CD14-positive monocyte (primary cell): Measurements from ENCODE around the gene EIF4A3. TPM values are rescaled to one million over a fixed set of nuclear protein-coding genes. Genes with fewer than 3 reads are reported as not detected.

Experiments used
- DNase-seq, 3 donors: peaks; one replicate each; pipeline ENCODE4 v3.0.0-alpha.2; 2011 to 2022
- H2AFZ ChIP-seq: 2 replicates; pipeline ENCODE4 v1.6.0; 2012; ENCODE audit warnings: mild to moderate bottlenecking, low read depth, low read length, inconsistent platforms; ENCODE audit not compliant: insufficient read depth, poor library complexity, severe bottlenecking
- H3K27ac ChIP-seq, 2 donors: 1 replicate in 1 of 2; 2 replicates in 1 of 2; pipeline ENCODE4 v1.5.1; 2012 to 2013; ENCODE audit warnings: low read length in 2 of 2, control low read depth in 1 of 2, inconsistent platforms in 1 of 2, low read depth in 1 of 2, mild to moderate bottlenecking in 1 of 2
- H3K27me3 ChIP-seq, 2 donors: one replicate each; pipeline versions ENCODE4 v1.6.0 to v1.6.1; 2011 to 2013; ENCODE audit warnings: low read length in 2 of 2; ENCODE audit not compliant: control insufficient read depth in 2 of 2, insufficient read depth in 2 of 2
- H3K36me3 ChIP-seq, 2 donors: replicated peaks in 1 of 2; 1 replicate in 1 of 2; 2 replicates in 1 of 2; pipeline versions ENCODE4 v1.5.1 to v1.6.1; 2012 to 2013; ENCODE audit warnings: low read length in 2 of 2, control low read depth in 1 of 2, inconsistent platforms in 1 of 2, mild to moderate bottlenecking in 1 of 2; ENCODE audit not compliant: insufficient read depth in 2 of 2, control insufficient read depth in 1 of 2
- H3K4me1 ChIP-seq, 2 donors: 1 replicate in 1 of 2; 2 replicates in 1 of 2; pipeline versions ENCODE4 v1.5.1 to v1.6.1; 2012 to 2013; ENCODE audit warnings: low read length in 2 of 2, control low read depth in 1 of 2, inconsistent platforms in 1 of 2, mild to moderate bottlenecking in 1 of 2, moderate library complexity in 1 of 2; ENCODE audit not compliant: insufficient read depth in 2 of 2, control insufficient read depth in 1 of 2
- H3K4me2 ChIP-seq: replicated peaks from 2 replicates; pipeline ENCODE3; 2012; ENCODE audit warnings: low read length, moderate library complexity, mild to moderate bottlenecking; ENCODE audit not compliant: poor library complexity, severe bottlenecking; ENCODE audit errors: extremely low read depth
- H3K4me3 ChIP-seq, 3 experiments: fragments of 200-600 bp in 1 of 3; sonication (generic) in 1 of 3; replicated peaks in 1 of 3; 1 replicate in 2 of 3; 2 replicates in 1 of 3; pipeline ENCODE4 v1.5.1; 2011 to 2013; ENCODE audit warnings: low read length in 3 of 3, mild to moderate bottlenecking in 3 of 3, control low read depth in 2 of 3, low read depth in 2 of 3, inconsistent platforms in 1 of 3, moderate library complexity in 1 of 3
- H3K79me2 ChIP-seq: 2 replicates; pipeline ENCODE4 v1.6.0; 2012; ENCODE audit warnings: mild to moderate bottlenecking, control low read depth, inconsistent platforms, low read length, moderate library complexity; ENCODE audit not compliant: insufficient read depth
- H3K9ac ChIP-seq: 2 replicates; pipeline ENCODE4 v1.6.0; 2017; ENCODE audit warnings: low read length, mild to moderate bottlenecking; ENCODE audit not compliant: insufficient read depth, poor library complexity, severe bottlenecking
- H3K9me3 ChIP-seq, 2 donors: replicated peaks in 1 of 2; 1 replicate in 1 of 2; 2 replicates in 1 of 2; pipeline versions ENCODE4 v1.5.1 to v1.6.1; 2012 to 2013; ENCODE audit warnings: low read length in 2 of 2, control low read depth in 1 of 2; ENCODE audit not compliant: control insufficient read depth in 1 of 2, insufficient read depth in 1 of 2
- H4K20me1 ChIP-seq: 2 replicates; pipeline ENCODE4 v1.6.0; 2012; ENCODE audit warnings: mild to moderate bottlenecking, low read length, control low read depth, moderate library complexity; ENCODE audit not compliant: insufficient read depth
- H3K27ac Mint-ChIP-seq, 7 donors: one replicate each; pipeline ENCODE4 v1.8.0; 2020; ENCODE audit warnings: mild to moderate bottlenecking in 7 of 7, mixed read lengths in 7 of 7, moderate library complexity in 6 of 7, inconsistent platforms in 2 of 7
- H3K27me3 Mint-ChIP-seq, 3 donors: one replicate each; pipeline ENCODE4 v1.8.0; 2021 to 2022; ENCODE audit warnings: low read depth in 3 of 3, mild to moderate bottlenecking in 3 of 3, mixed read lengths in 3 of 3, moderate library complexity in 3 of 3, inconsistent platforms in 1 of 3
- H3K36me3 Mint-ChIP-seq, 2 donors: one replicate each; pipeline ENCODE4 v1.8.0; 2020; ENCODE audit warnings: mixed read lengths in 2 of 2, inconsistent platforms in 1 of 2, mild to moderate bottlenecking in 1 of 2
- H3K4me1 Mint-ChIP-seq: one replicate; pipeline ENCODE4 v1.8.0; 2020; ENCODE audit warnings: mild to moderate bottlenecking, mixed read lengths
- H3K4me3 Mint-ChIP-seq, 2 donors: one replicate each; pipeline ENCODE4 v1.8.0; 2020; ENCODE audit warnings: mild to moderate bottlenecking in 2 of 2, mixed read lengths in 2 of 2, moderate library complexity in 1 of 2
- H3K9me3 Mint-ChIP-seq, 7 donors: one replicate each; pipeline ENCODE4 v1.8.0; 2020 to 2022; ENCODE audit warnings: mixed read lengths in 7 of 7, mild to moderate bottlenecking in 6 of 7, moderate library complexity in 6 of 7, inconsistent platforms in 2 of 7
- CTCF ChIP-seq: fragments of 200-600 bp; IDR thresholded peaks from one replicate; pipeline ENCODE4 v1.8.0; 2022; ENCODE audit warnings: antibody characterized with exemption, mild to moderate bottlenecking
- WGBS: methylation state at CpG from one replicate; pipeline ENCODE4 v1.1.5; 2013; ENCODE audit warnings: missing lambda C conversion rate; ENCODE audit not compliant: insufficient coverage; 5-methylcytosine and 5-hydroxymethylcytosine counted together
- intact Hi-C, 2 donors: fragments of 100-400 bp; cut with micrococcal nuclease; formaldehyde crosslinking; loops; one replicate each; pipeline versions ENCODE4 v1.15.0 to v1.15.1; 2023
- polyA plus RNA-seq, 3 donors: library from polyadenylated mRNA; depleted of rRNA in 1 of 3; unstranded in 2 of 3; stranded (reverse) in 1 of 3; fragments of 300-500 nt in 2 of 3; fragments of >200 nt in 1 of 3; fragmentation: Illumina TruSeq in 2 of 3; gene quantifications; 1 replicate in 2 of 3; 2 replicates in 1 of 3; pipeline ENCODE4 v1.2.3, GENCODE V29; 2012 to 2021

Gene EIF4A3
- polyA plus RNA-seq, 3 donors, result 101 to 180 (median 106) TPM

GRCh38 chr17:80187515-80187941, 40.6 kb upstream of the EIF4A3 start:
- no peak overlapping the region for H2AFZ ChIP-seq
- no peak overlapping the region for H3K27ac ChIP-seq
- no peaks in the 10 kb centered on the region for H3K9me3 ChIP-seq
- Mint-ChIP-seq H3K4me3 (no peak overlapping the region), H3K27me3 (peaks cover 8 to 18% (median 16%) of the 10 kb centered on the region in 3 donors), H3K9me3 (no peaks in the 10 kb centered on the region), H3K36me3 (no peaks in the 10 kb centered on the region), H3K4me1 (peaks cover 2% of the 10 kb centered on the region), H3K27ac (no peak overlapping the region)
- H3K4me3 ChIP-seq, result no peak overlapping the region
- WGBS, result 92% methylated on average over 13 of the region's 18 CpGs
- no peaks in the 10 kb centered on the region for H3K4me1 ChIP-seq
- TF ChIP-seq CTCF, result no peak
- H3K4me2 ChIP-seq, result no peak overlapping the region
- DNase-seq, result no peak
- no peaks in the 10 kb centered on the region for H3K27me3 ChIP-seq
- no peaks in the 10 kb centered on the region for H3K79me2 ChIP-seq
- H3K9ac ChIP-seq, result no peak overlapping the region
- H4K20me1 ChIP-seq, result no peaks in the 10 kb centered on the region
- no peaks in the 10 kb centered on the region for H3K36me3 ChIP-seq
- intact Hi-C loops, result no loop called here

GRCh38 chr17:80187090-80187489, 40.2 kb upstream of the EIF4A3 start:
- intact Hi-C loops, result no loop called here
- TF ChIP-seq CTCF, result no peak
- no peak overlapping the region for H3K4me3 Mint-ChIP-seq
- Histone ChIP-seq H2AFZ (no peak overlapping the region), H3K4me2 (no peak overlapping the region), H3K27me3 (no peaks in the 10 kb centered on the region), H3K4me3 (no peak overlapping the region), H3K9me3 (no peaks in the 10 kb centered on the region), H3K27ac (no peak overlapping the region), H3K36me3 (no peaks in the 10 kb centered on the region), H3K9ac (no peak overlapping the region), H4K20me1 (no peaks in the 10 kb centered on the region), H3K4me1 (no peaks in the 10 kb centered on the region), H3K79me2 (no peaks in the 10 kb centered on the region)
- no peak overlapping the region for H3K27ac Mint-ChIP-seq
- WGBS, result 89% methylated on average over 11 of the region's 16 CpGs
- no peaks in the 10 kb centered on the region for H3K9me3 Mint-ChIP-seq
- no peaks in the 10 kb centered on the region for H3K36me3 Mint-ChIP-seq
- H3K4me1 Mint-ChIP-seq, result peaks cover 2% of the 10 kb centered on the region
- peaks cover 6 to 15% (median 11%) of the 10 kb centered on the region in 3 donors for H3K27me3 Mint-ChIP-seq
- DNase-seq, result no peak
